ENCODE results near the gene CALHM2.

GRCh38 chr10:103442031-103442461 is 10.1 kb downstream of the CALHM2 start:
- TF ChIP-seq CTCF (IDR thresholded peaks at IDR 0.05; ENCODE audit: extremely low read depth in 1 of 2, insufficient read depth in 1 of 2, low read depth in 1 of 2, low read length in 2 of 2), result no peak
- no peak for TF ChIP-seq POLR2A (IDR thresholded peaks at IDR 0.05; ENCODE audit: low read depth, low read length)
- TF ChIP-seq EZH2 (IDR thresholded peaks at IDR 0.05; ENCODE audit: borderline replicate concordance, low read depth, low read length, severe bottlenecking), result no peak

All from endothelial cell of umbilical vein (primary cell).